GM20000 (cell line): ENCODE data around the gene MASP1.

Source experiments
- DNase-seq: peaks from one replicate; pipeline ENCODE4 v3.0.0; 2012; ENCODE audit warnings: low spot score
- CTCF ChIP-seq: IDR thresholded peaks from 2 replicates; pipeline ENCODE4 v1.5.1; 2012; ENCODE audit warnings: mild to moderate bottlenecking, control low read depth; ENCODE audit errors: extremely low read depth, missing control alignments

The MASP1 gene

GRCh38 chr3:187227658-187228258, 63.8 kb downstream of the MASP1 start:
- no peak for TF ChIP-seq CTCF
- DNase-seq, result no peak

GRCh38 chr3:187223799-187224198, 67.7 kb downstream of the MASP1 start:
- TF ChIP-seq CTCF, result no peak

GRCh38 chr3:187222801-187223200, 68.7 kb downstream of the MASP1 start:
- DNase-seq, result no peak
- no peak for TF ChIP-seq CTCF

More at GRCh38 chr3:187223799-187224198, 67.7 kb downstream of the MASP1 start:
- DNase-seq, result no peak

- no peak for TF ChIP-seq CTCF
- no peak for DNase-seq
Measured at GRCh38 chr3:187215460-187215859, 76.1 kb downstream of the MASP1 start.

- no peak for DNase-seq
- TF ChIP-seq CTCF, result no peak
Measured at GRCh38 chr3:187213616-187214015, 77.9 kb downstream of the MASP1 start.

GRCh38 chr3:187212705-187213104, 78.8 kb downstream of the MASP1 start:
- no peak for DNase-seq

GRCh38 chr3:187212196-187212545, 79.4 kb downstream of the MASP1 start:
- no peak for TF ChIP-seq CTCF
- DNase-seq, result no peak

More at GRCh38 chr3:187212705-187213104, 78.8 kb downstream of the MASP1 start:
- no peak for TF ChIP-seq CTCF
